H1 (cell line): Measurements from ENCODE around the gene ZBTB48. TPM values are rescaled to one million over a fixed set of nuclear protein-coding genes. Genes with fewer than 3 reads are reported as not detected.

Experiments
- CHD1 ChIP-seq: IDR thresholded peaks from 2 replicates; pipeline ENCODE4 v1.6.1; 2012; ENCODE audit warnings: low read depth, low read length, improper control_type of control experiment
- JUND ChIP-seq: IDR thresholded peaks from 2 replicates; pipeline ENCODE4 v1.6.1; 2011; ENCODE audit warnings: mild to moderate bottlenecking, improper control_type of control experiment, low read length
- polyA plus RNA-seq, 7 experiments: library from polyadenylated mRNA; depleted of rRNA in 3 of 7; stranded (reverse) in 5 of 7; unstranded in 2 of 7; fragments of >200 nt in 5 of 7; fragments of 200-250 nt in 2 of 7; gene quantifications; 1 replicate in 5 of 7; 2 replicates in 1 of 7; 4 replicates in 1 of 7; pipeline versions ENCODE4 v1.2.1 to v1.2.3, GENCODE V29; 2011 to 2013; ENCODE audit warnings: missing spikeins in 2 of 7, mixed read lengths in 2 of 7
- total RNA-seq: library from RNA; stranded (reverse); fragmentation: NEBNext Ultra II Directional; extraction: Animal tissue kit (Norgen Biotek cat#: 25700); gene quantifications from 2 replicates; pipeline ENCODE4 v1.2.1, GENCODE V29; 2021

The ZBTB48 gene
- total and polyA plus RNA-seq, 2 of the 8 experiments (the other 6 are each of a cell fraction or from before 2014, with no cell fraction given): 28.2 to 28.8 TPM

DNA sequence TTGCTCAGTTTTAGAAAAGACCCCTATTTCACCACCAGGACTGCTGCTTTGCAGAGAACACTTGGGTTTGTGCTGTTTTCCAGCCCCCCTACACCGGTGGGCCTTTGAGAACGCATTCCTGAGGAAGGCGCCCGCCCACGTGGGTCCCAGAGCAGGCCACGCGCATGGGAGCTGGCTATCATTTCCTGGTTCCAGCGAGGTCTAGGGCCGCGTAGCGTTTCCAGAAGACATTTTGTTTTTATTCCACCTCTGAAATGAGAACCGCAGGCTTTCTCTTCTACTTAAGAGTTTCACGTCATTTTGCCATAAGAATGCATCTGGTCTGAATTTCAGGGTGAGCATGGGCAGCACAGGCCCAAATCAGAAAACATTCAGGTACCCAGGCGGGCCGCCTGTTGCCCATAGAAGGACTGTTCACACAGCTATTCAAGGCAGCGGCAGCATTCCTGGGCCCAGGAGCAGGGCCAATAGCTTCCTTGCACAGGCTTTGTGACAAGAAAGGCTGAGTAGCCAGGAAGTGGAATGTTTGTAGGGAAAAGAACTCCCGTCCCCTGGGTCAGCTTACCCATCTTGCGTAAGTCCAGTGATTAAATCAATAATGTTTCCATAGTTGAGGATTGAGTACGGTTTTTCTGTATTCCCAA is 24.2 kb downstream of the ZBTB48 start (continued):
- TF ChIP-seq CHD1 (no peak), JUND (no peak)
